Measurements from ENCODE around the gene TAPT1.

Gene TAPT1

GRCh38 chr4:16250661-16251365 lies 24.5 kb upstream of the TAPT1 start:
- DNase-seq (ENCODE audit: low read depth in 2 of 3, low spot score in 1 of 3), result no peak

GRCh38 chr4:16248605-16249004 lies 22.3 kb upstream of the TAPT1 start:
- no peak for DNase-seq (ENCODE audit: low read depth in 2 of 3, low spot score in 1 of 3)

GRCh38 chr4:16245241-16245640 lies 19.0 kb upstream of the TAPT1 start:
- DNase-seq (ENCODE audit: low read depth in 2 of 3, low spot score in 1 of 3), result no peak

- DNase-seq (ENCODE audit: low read depth in 2 of 3, low spot score in 1 of 3), result no peak
Observed at GRCh38 chr4:16243285-16243684, 17.0 kb upstream of the TAPT1 start.

- DNase-seq (ENCODE audit: low read depth in 2 of 3, low spot score in 1 of 3), result no peak
Observed at GRCh38 chr4:16240300-16240699, 14.0 kb upstream of the TAPT1 start.

GRCh38 chr4:16239086-16239485 lies 12.8 kb upstream of the TAPT1 start:
- no peak for DNase-seq (ENCODE audit: low read depth in 2 of 3, low spot score in 1 of 3)

- DNase-seq (ENCODE audit: low read depth in 2 of 3, low spot score in 1 of 3), result no peak
Observed at GRCh38 chr4:16238327-16238726, 12.1 kb upstream of the TAPT1 start.

- no peak for DNase-seq (ENCODE audit: low read depth in 2 of 3, low spot score in 1 of 3)
Observed at GRCh38 chr4:16237715-16238114, 11.4 kb upstream of the TAPT1 start.

- DNase-seq (ENCODE audit: low read depth in 2 of 3, low spot score in 1 of 3), result no peak
Observed at GRCh38 chr4:16236402-16237023, 10.2 kb upstream of the TAPT1 start.

GRCh38 chr4:16235209-16235608 lies 8.9 kb upstream of the TAPT1 start:
- DNase-seq (ENCODE audit: low read depth in 2 of 3, low spot score in 1 of 3), result no peak

- DNase-seq (ENCODE audit: low read depth in 2 of 3, low spot score in 1 of 3), result no peak
Observed at GRCh38 chr4:16233569-16234177, 7.4 kb upstream of the TAPT1 start.

- DNase-seq (ENCODE audit: low read depth in 2 of 3, low spot score in 1 of 3), result no peak
Observed at GRCh38 chr4:16231570-16232245, 5.4 kb upstream of the TAPT1 start.

- no peak for DNase-seq (ENCODE audit: low read depth in 2 of 3, low spot score in 1 of 3)
Observed at GRCh38 chr4:16230308-16230707, 4.0 kb upstream of the TAPT1 start.

- no peak for DNase-seq (ENCODE audit: low read depth in 2 of 3, low spot score in 1 of 3)
Observed at GRCh38 chr4:16229604-16230003, 3.3 kb upstream of the TAPT1 start.

- DNase-seq (ENCODE audit: low read depth in 2 of 3, low spot score in 1 of 3), result no peak
Observed at GRCh38 chr4:16227462-16227868, 1.2 kb upstream of the TAPT1 start.

GRCh38 chr4:16226816-16227461 lies 668 bp upstream of the TAPT1 start:
- DNase-seq (ENCODE audit: low read depth in 2 of 3, low spot score in 1 of 3), result peak in 1 of 3 donors; percentile 28

- DNase-seq (ENCODE audit: low read depth in 2 of 3, low spot score in 1 of 3), result no peak
Observed at GRCh38 chr4:16225167-16225862, 956 bp downstream of the TAPT1 start.

GRCh38 chr4:16224264-16225166 lies 1.8 kb downstream of the TAPT1 start:
- no peak for DNase-seq (ENCODE audit: low read depth in 2 of 3, low spot score in 1 of 3)

- DNase-seq (ENCODE audit: low read depth in 2 of 3, low spot score in 1 of 3), result no peak
Observed at GRCh38 chr4:16222957-16223527, 3.2 kb downstream of the TAPT1 start.

GRCh38 chr4:16218950-16219349 lies 7.3 kb downstream of the TAPT1 start:
- DNase-seq (ENCODE audit: low read depth in 2 of 3, low spot score in 1 of 3), result no peak
